Measurements from ENCODE around the gene RAB36. TPM values are rescaled to one million over a fixed set of nuclear protein-coding genes. Genes with fewer than 3 reads are reported as not detected.
A peak's percentile ranks its signal among the peaks of the same experiment; 100 is the strongest.

The RAB36 gene
- total and polyA plus RNA-seq, 7 donors = 0.05 to 0.56 (median 0.23) TPM; not detected in 1

- peak; percentile 57 to 76 for DNase-seq
- no peaks in the 10 kb centered on the region for H3K27me3 ChIP-seq (ENCODE audit: insufficient read depth in 3 of 3, low read length in 2 of 3)
- H3K36me3 ChIP-seq (ENCODE audit: insufficient read depth in 1 of 2, low read depth in 1 of 2) = no peaks in the 10 kb centered on the region
- no peak overlapping the region for H3K4me3 ChIP-seq
- intact Hi-C loops (cut with DNase I) = loop anchor here (1.0 to 2.0 kb wide), 2 partner anchors 169 to 172 kb away; no protein-coding TSS in a partner anchor
- ATAC-seq = peak; percentile 76 to 89 (median 84)
- no peaks in the 10 kb centered on the region for H3K9me3 ChIP-seq
- 19 to 27% (median 20%) methylated on average over 14 of the region's 14 CpGs for WGBS, 3 donors
- peak; percentile 81 for TF ChIP-seq CTCF (IDR thresholded peaks at IDR 0.05)
- no peaks in the 10 kb centered on the region for H3K4me1 ChIP-seq
- H3K27ac ChIP-seq = no peak overlapping the region
Observed at GRCh38 chr22:23128269-23129108, 16.8 kb upstream of the RAB36 start.

GRCh38 chr22:23129149-23129548, 16.1 kb upstream of the RAB36 start:
- intact Hi-C loops (cut with DNase I) = loop anchor here in 1 of 2 donors (2.0 kb wide), 1 partner anchor 172 kb away; no protein-coding TSS in a partner anchor
- H3K9me3 ChIP-seq = no peaks in the 10 kb centered on the region
- DNase-seq (no peak), ATAC-seq (no peak)
- WGBS, 3 donors = 57 to 72% (median 64%) methylated on average over 10 of the region's 10 CpGs
- TF ChIP-seq CTCF (IDR thresholded peaks at IDR 0.05) = no peak
- no peaks in the 10 kb centered on the region for H3K27me3 ChIP-seq (ENCODE audit: insufficient read depth in 3 of 3, low read length in 2 of 3)
- H3K27ac ChIP-seq = no peak overlapping the region
- H3K36me3 ChIP-seq (ENCODE audit: insufficient read depth in 1 of 2, low read depth in 1 of 2) = no peaks in the 10 kb centered on the region
- no peaks in the 10 kb centered on the region for H3K4me1 ChIP-seq
- no peak overlapping the region for H3K4me3 ChIP-seq

- no peaks in the 10 kb centered on the region for H3K27me3 ChIP-seq (ENCODE audit: insufficient read depth in 3 of 3, low read length in 2 of 3)
- no peak overlapping the region for H3K27ac ChIP-seq
- ATAC-seq = no peak
- intact Hi-C loops (cut with DNase I) = no loop called here
- 68 to 77% (median 68%) methylated on average over 3 of the region's 3 CpGs for WGBS, 3 donors
- H3K4me1 ChIP-seq = no peaks in the 10 kb centered on the region
- no peak for TF ChIP-seq CTCF (IDR thresholded peaks at IDR 0.05)
- H3K36me3 ChIP-seq (ENCODE audit: insufficient read depth in 1 of 2, low read depth in 1 of 2) = no peaks in the 10 kb centered on the region
- H3K4me3 ChIP-seq = no peak overlapping the region
- H3K9me3 ChIP-seq = no peaks in the 10 kb centered on the region
- DNase-seq = no peak
Observed at GRCh38 chr22:23130697-23131096, 14.6 kb upstream of the RAB36 start.

GRCh38 chr22:23131931-23132330, 13.3 kb upstream of the RAB36 start:
- DNase-seq = no peak
- WGBS, 3 donors = 76 to 91% (median 79%) methylated on average over 6 of the region's 6 CpGs
- no peak for TF ChIP-seq CTCF (IDR thresholded peaks at IDR 0.05)
- intact Hi-C loops (cut with DNase I) = no loop called here
- Histone ChIP-seq H3K9me3 (no peaks in the 10 kb centered on the region), H3K27ac (no peak overlapping the region), H3K4me3 (no peak overlapping the region), H3K27me3 (ENCODE audit: insufficient read depth in 3 of 3, low read length in 2 of 3) (no peaks in the 10 kb centered on the region), H3K4me1 (no peaks in the 10 kb centered on the region), H3K36me3 (ENCODE audit: insufficient read depth in 1 of 2, low read depth in 1 of 2) (no peaks in the 10 kb centered on the region)
- ATAC-seq = no peak

Data from psoas muscle (tissue), 8 donors.